HepG2 (cell line): Measurements from ENCODE around the gene RNPS1. TPM values are rescaled to one million over a fixed set of nuclear protein-coding genes. Genes with fewer than 3 reads are reported as not detected.

ENCODE experiments used
- ATAC-seq: fragments of 200-7000 bp; cut with Tn5 transposase; 3 replicates; pipeline ENCODE4 v1.9.1; 2020; ENCODE audit warnings: mild to moderate bottlenecking, moderate library complexity
- BruUV-seq: library from RNA; stranded (reverse); fragments of 400-500 nt; replicated peaks from 2 replicates; lab custom pipeline; 2021; lab: Mats Ljungman, UMichigan
- CTCF ChIA-PET: fragments of 300-600 bp; formaldehyde crosslinking; extraction: SDS; loops from one replicate; lab custom pipeline; 2021; ENCODE audit warnings: low total read pairs, inconsistent platforms, low intra/inter-chr PET ratio; lab: Yijun Ruan, JAX
- POLR2A ChIA-PET: fragments of 350-600 bp; sonication (Branson Sonifier 250); formaldehyde crosslinking; loops from one replicate; lab custom pipeline; 2020; ENCODE audit warnings: antibody characterized with exemption, inconsistent platforms; lab: Yijun Ruan, JAX
- DNase-seq: peaks from one replicate; pipeline ENCODE4 v3.0.0-alpha.2; 2015; ENCODE audit warnings: low spot score
- FAIRE-seq: peaks from 3 replicates; lab custom pipeline; 2011; peaks lifted over from hg19 to GRCh38; lab: Jason Lieb, UNC
- H2AFZ ChIP-seq: one replicate; pipeline ENCODE4 v1.6.1; 2011; ENCODE audit warnings: low read length, inconsistent platforms
- H3K27ac ChIP-seq: fragments of 300-600 bp; 3 replicates; pipeline ENCODE4 v1.8.0; 2011; ENCODE audit warnings: mixed run types, mild to moderate bottlenecking, mixed read lengths, low read length, inconsistent platforms; ENCODE audit not compliant: insufficient read depth; ENCODE audit errors: extremely low read length
- H3K27me3 ChIP-seq, 2 experiments: fragments of 200-600 bp in 1 of 2; 2 replicates in 1 of 2; 3 replicates in 1 of 2; pipeline versions ENCODE4 v1.6.0 to v1.8.0; 2011; ENCODE audit warnings: low read length in 2 of 2, mild to moderate bottlenecking in 2 of 2, moderate library complexity in 2 of 2, inconsistent platforms in 1 of 2; ENCODE audit not compliant: insufficient read depth in 2 of 2, control insufficient read depth in 1 of 2
- H3K36me3 ChIP-seq, 2 experiments: fragments of 200-600 bp in 1 of 2; replicated peaks in 1 of 2; 2 replicates in 1 of 2; 3 replicates in 1 of 2; pipeline versions ENCODE4 v1.5.1 to v1.8.0; 2011; ENCODE audit warnings: low read length in 2 of 2, inconsistent platforms in 1 of 2; ENCODE audit not compliant: insufficient read depth in 2 of 2, control insufficient read depth in 1 of 2
- H3K4me1 ChIP-seq: 2 replicates; pipeline ENCODE4 v1.5.1; 2012; ENCODE audit warnings: low read length, inconsistent platforms; ENCODE audit not compliant: insufficient read depth
- H3K4me2 ChIP-seq: 2 replicates; pipeline ENCODE4 v1.6.0; 2011; ENCODE audit warnings: low read depth, low read length, inconsistent platforms
- H3K4me3 ChIP-seq, 3 experiments: fragments of 200-600 bp in 1 of 3; sonication (generic), shearing (Covaris generic) in 1 of 3; replicated peaks in 1 of 3; 2 replicates each; pipeline ENCODE4 v1.5.1; 2011 to 2016; ENCODE audit warnings: low read length in 3 of 3, inconsistent platforms in 2 of 3, low read depth in 2 of 3, mild to moderate bottlenecking in 2 of 3, control low read depth in 1 of 3, mixed read lengths in 1 of 3; ENCODE audit not compliant: insufficient read depth in 1 of 3
- H3K79me2 ChIP-seq: one replicate; pipeline ENCODE4 v1.6.1; 2011; ENCODE audit warnings: low read length, inconsistent platforms; ENCODE audit not compliant: insufficient read depth
- H3K9ac ChIP-seq: 2 replicates; pipeline ENCODE4 v1.6.0; 2011; ENCODE audit warnings: mild to moderate bottlenecking, low read depth, low read length, inconsistent platforms; ENCODE audit not compliant: insufficient read depth
- H3K9me3 ChIP-seq: 2 replicates; pipeline ENCODE4 v1.5.1; 2012; ENCODE audit warnings: mild to moderate bottlenecking, low read length
- H4K20me1 ChIP-seq: 2 replicates; pipeline ENCODE4 v1.6.0; 2011; ENCODE audit warnings: inconsistent platforms, mild to moderate bottlenecking, low read length, moderate library complexity; ENCODE audit not compliant: insufficient read depth
- AGO1 ChIP-seq: fragments of 200-400 bp; formaldehyde crosslinking; IDR thresholded peaks from 2 replicates; pipeline ENCODE4 v1.6.1; 2017; ENCODE audit warnings: mild to moderate bottlenecking, low read depth, low read length, moderate library complexity; ENCODE audit not compliant: poor library complexity, severe bottlenecking
- AKAP8 ChIP-seq: sonication (generic); formaldehyde crosslinking; IDR thresholded peaks from 2 replicates; pipeline ENCODE4 v1.5.1; 2020; ENCODE audit warnings: mild to moderate bottlenecking, missing genetic modification reagents
- BORCS8-MEF2B ChIP-seq: sonication (generic); formaldehyde crosslinking; IDR thresholded peaks from 2 replicates; pipeline ENCODE4 v1.8.0; 2022; ENCODE audit warnings: mild to moderate bottlenecking, missing genetic modification reagents
- ELF3 ChIP-seq: IDR thresholded peaks from 2 replicates; pipeline ENCODE4 v1.6.1; 2016; ENCODE audit warnings: missing genetic modification reagents, missing compliant biosample characterization
- GABPB1 ChIP-seq: IDR thresholded peaks from 2 replicates; pipeline ENCODE4 v1.6.1; 2016; ENCODE audit warnings: mild to moderate bottlenecking, missing genetic modification reagents, moderate library complexity, missing compliant biosample characterization
- HMG20B ChIP-seq: conservative IDR thresholded peaks from 2 replicates; pipeline ENCODE4 v1.6.1; 2016; ENCODE audit warnings: missing genetic modification reagents, missing compliant biosample characterization
- HOXA7 ChIP-seq: sonication (generic); formaldehyde crosslinking; IDR thresholded peaks from 2 replicates; pipeline ENCODE4 v1.8.1; 2022; ENCODE audit warnings: mild to moderate bottlenecking, missing genetic modification reagents, moderate library complexity
- IRX3 ChIP-seq: sonication (generic); formaldehyde crosslinking; IDR thresholded peaks from 2 replicates; pipeline ENCODE4 v1.8.1; 2023; ENCODE audit warnings: mild to moderate bottlenecking, low read depth, missing genetic modification reagents, borderline replicate concordance
- NPAS2 ChIP-seq: sonication (generic); formaldehyde crosslinking; IDR thresholded peaks from 2 replicates; pipeline ENCODE4 v1.8.0; 2022; ENCODE audit warnings: mild to moderate bottlenecking, missing genetic modification reagents, borderline replicate concordance
- PAWR ChIP-seq: sonication (generic); formaldehyde crosslinking; IDR thresholded peaks from 2 replicates; pipeline ENCODE4 v1.4.0; 2020; ENCODE audit warnings: missing genetic modification reagents, mild to moderate bottlenecking, borderline replicate concordance
- POLR2G ChIP-seq: fragments of 200-400 bp; formaldehyde crosslinking; IDR thresholded peaks from 2 replicates; pipeline ENCODE4 v1.6.1; 2018; ENCODE audit warnings: mild to moderate bottlenecking, low read depth, low read length, moderate library complexity
- RNF2 ChIP-seq: fragments of 450-650 bp; conservative IDR thresholded peaks from 2 replicates; pipeline ENCODE4 v1.6.1; 2016; ENCODE audit warnings: low read depth
- THYN1 ChIP-seq: sonication (generic); formaldehyde crosslinking; IDR thresholded peaks from 2 replicates; pipeline ENCODE4 v1.8.1; 2023; ENCODE audit warnings: low read depth, mild to moderate bottlenecking, moderate library complexity, missing genetic modification reagents, borderline replicate concordance
- ZNF703 ChIP-seq: sonication (generic); formaldehyde crosslinking; IDR thresholded peaks from 2 replicates; pipeline ENCODE4 v1.5.1; 2020; ENCODE audit warnings: missing genetic modification reagents, mild to moderate bottlenecking, moderate library complexity, borderline replicate concordance
- ZNF768 ChIP-seq: sonication (generic); formaldehyde crosslinking; IDR thresholded peaks from 2 replicates; pipeline ENCODE4 v1.4.0; 2020; ENCODE audit warnings: missing genetic modification reagents
- WGBS: methylation state at CpG from one replicate; pipeline ENCODE4 v1.1.6; 2017; ENCODE audit warnings: low lambda C conversion rate; 5-methylcytosine and 5-hydroxymethylcytosine counted together
- in situ Hi-C: cut with HindIII; loops from 2 replicates; pipeline ENCODE4 v1.10.0; 2017; ENCODE audit warnings: low pct_unique_long_range_greater_than_20kb; ENCODE audit not compliant: extremely low pct_ligation_motif_present
- intact Hi-C: fragments of 100-400 bp; cut with micrococcal nuclease; formaldehyde crosslinking; loops from one replicate; pipeline ENCODE4 v1.10.0; 2022; ENCODE audit not compliant: unreplicated experiment
- polyA plus RNA-seq, 8 experiments: library from polyadenylated mRNA; depleted of rRNA in 3 of 8; stranded (reverse) in 7 of 8; unstranded in 1 of 8; fragments of >200 nt; fragmentation: Illumina TruSeq in 4 of 8; extraction: Trizol in 4 of 8; gene quantifications; 2 replicates each; pipeline versions ENCODE4 v1.2.1 to v1.2.3, GENCODE V29; 2011 to 2016; ENCODE audit warnings: low read depth in 4 of 8, missing spikeins in 1 of 8, mixed read lengths in 1 of 8; ENCODE audit not compliant: insufficient read depth in 1 of 8
- total RNA-seq, 5 experiments: library from RNA; depleted of rRNA; stranded (reverse); fragments of >200 nt; fragmentation: Illumina TruSeq; extraction: Trizol; gene quantifications; 2 replicates each; pipeline ENCODE4 v1.2.3, GENCODE V29; 2016; ENCODE audit warnings: low read depth in 1 of 5
- TF ChIP-seq, protein P1 (sequence below): sonication (generic); formaldehyde crosslinking; IDR thresholded peaks from 2 replicates; pipeline ENCODE4 v1.5.0; 2020; ENCODE audit warnings: missing genetic modification reagents
- TF ChIP-seq, protein P2 (sequence below): sonication (generic); formaldehyde crosslinking; IDR thresholded peaks from 2 replicates; pipeline ENCODE4 v1.8.0; 2023; ENCODE audit warnings: mild to moderate bottlenecking, missing genetic modification reagents
- TF ChIP-seq, protein P3 (sequence below): sonication (generic); formaldehyde crosslinking; IDR thresholded peaks from 2 replicates; pipeline ENCODE4 v1.4.0; 2020; ENCODE audit warnings: missing genetic modification reagents

The RNPS1 gene
- total and polyA plus RNA-seq, 2 of the 13 experiments (the other 11 are each of a cell fraction or from before 2014, with no cell fraction given), result 126 to 133 TPM

DNA sequence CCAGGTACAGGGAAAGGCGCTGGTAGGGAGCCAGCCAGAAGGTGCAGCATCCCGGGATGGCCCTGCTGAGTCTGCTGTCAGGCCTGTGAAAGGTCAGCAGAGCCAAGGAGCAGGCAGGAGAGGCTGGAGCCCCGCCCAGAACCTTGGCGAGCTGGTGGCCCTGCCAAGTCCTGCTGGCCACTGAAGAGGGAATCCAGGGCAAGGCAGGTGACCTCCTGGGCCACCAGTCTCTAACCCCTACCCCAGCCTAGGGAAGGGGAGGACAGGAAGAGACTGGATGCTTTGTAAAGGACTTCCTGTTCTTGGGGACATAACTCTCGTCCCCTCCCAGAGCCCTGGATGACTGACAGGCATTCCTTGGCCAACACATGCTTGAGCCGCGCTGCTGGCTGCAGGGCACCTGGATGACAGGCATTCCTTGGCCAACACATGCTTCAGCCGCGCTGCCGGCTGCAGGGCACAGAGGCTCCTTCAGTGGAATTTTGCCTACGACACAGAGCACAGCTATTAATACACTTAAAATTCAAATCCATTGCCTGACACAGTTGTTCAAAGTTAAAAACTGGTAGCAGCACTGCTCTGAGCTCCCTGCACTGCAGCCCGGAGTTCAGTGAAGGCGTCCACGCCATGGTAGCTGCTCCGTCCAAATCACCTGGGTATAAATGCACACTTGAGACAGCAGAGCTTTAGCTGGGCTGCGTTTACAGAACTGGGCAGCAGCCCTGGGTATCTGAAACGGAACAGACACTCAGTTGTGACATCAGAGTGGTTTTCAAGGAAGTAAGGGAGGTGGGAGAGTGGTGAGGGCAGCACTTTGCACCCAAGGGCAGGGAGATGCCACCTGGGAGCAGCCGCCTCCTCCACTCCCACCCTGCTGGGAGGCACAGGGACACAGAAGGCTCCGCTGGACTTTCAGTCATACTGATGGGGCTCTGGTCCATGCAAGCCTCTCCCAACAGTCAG lies 55.3 kb downstream of the RNPS1 start (continued):
- TF ChIP-seq ZNF703 (CRISPR knock-in tag) (no peak), RNF2 (no peak), THYN1 (CRISPR knock-in tag) (no peak), ZNF768 (peak; percentile 33; the same call in 1 of the 2 replicates), NPAS2 (CRISPR knock-in tag) (no peak), HMG20B (CRISPR knock-in tag) (no peak), GABPB1 (CRISPR knock-in tag) (0 out of 2 replicates have a peak, but pooled peaks have one; percentile 6), PAWR (CRISPR knock-in tag) (no peak)
- TF ChIP-seq, protein P1, sequence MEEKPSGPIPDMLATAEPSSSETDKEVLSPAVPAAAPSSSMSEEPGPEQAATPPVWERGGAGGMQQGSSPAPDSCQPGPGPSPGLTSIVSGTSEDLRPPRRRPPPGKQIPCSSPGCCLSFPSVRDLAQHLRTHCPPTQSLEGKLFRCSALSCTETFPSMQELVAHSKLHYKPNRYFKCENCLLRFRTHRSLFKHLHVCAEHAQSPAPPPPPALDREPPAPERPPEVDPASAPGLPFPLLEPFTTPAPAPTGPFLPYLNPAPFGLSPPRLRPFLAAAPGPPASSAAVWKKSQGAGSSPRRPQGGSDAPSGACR (CRISPR knock-in tag), result no peak

DNA sequence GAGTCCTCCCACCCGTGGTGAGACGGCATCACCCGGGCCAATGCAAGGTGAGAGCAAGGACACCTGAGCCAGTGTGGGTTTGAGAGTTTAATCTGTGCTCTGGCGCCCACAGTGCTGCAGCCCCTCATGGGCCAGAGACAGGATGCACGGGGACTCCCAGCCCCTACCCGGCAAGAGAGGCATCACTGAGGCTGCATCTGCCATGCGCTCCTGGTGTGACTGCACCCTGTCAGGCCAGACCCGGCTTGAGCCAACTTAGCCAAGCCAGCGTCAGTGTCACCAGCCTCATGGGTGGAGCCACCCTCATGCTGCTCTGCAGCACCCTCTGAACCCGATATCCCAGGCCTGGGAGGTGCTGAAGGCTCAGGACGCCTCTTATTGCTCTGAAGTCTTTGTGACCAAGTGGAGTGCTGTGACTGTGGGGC lies 56.0 kb downstream of the RNPS1 start:
- Histone ChIP-seq H2AFZ (no peak overlapping the region), H3K27me3 (no peaks in the 10 kb centered on the region; a peak in 1 of 5 replicates), H3K4me3 (no peak overlapping the region), H3K9ac (no peak overlapping the region), H4K20me1 (0 out of 2 replicates have a peak, but pooled peaks cover 3% of the 10 kb centered on the region), H3K9me3 (no peaks in the 10 kb centered on the region), H3K4me2 (no peak overlapping the region), H3K79me2 (peaks cover 20% of the 10 kb centered on the region), H3K27ac (no peak overlapping the region), H3K4me1 (peaks cover 52% of the 10 kb centered on the region), H3K36me3 (peaks cover 4 to 20% of the 10 kb centered on the region in 2 experiments; a peak in 4 of 5 replicates)
- intact Hi-C loops (no loop called here), in situ Hi-C loops (no loop called here)
- FAIRE-seq (no peak), ATAC-seq (no peak), DNase-seq (no peak)
- no TSS peak for BruUV-seq
- POLR2A ChIA-PET, result interaction anchor here (1.3 kb wide), 1 partner anchor 40 kb away, joined by 3 read pairs; the partner anchor contains the start of gene ECI1
- 77% methylated on average over 3 of the region's 11 CpGs for WGBS
- CTCF ChIA-PET, result no interaction called here
- TF ChIP-seq ELF3 (CRISPR knock-in tag) (no peak), BORCS8-MEF2B (CRISPR knock-in tag) (0 out of 2 replicates have a peak, but pooled peaks have one; percentile 41), IRX3 (no peak), AKAP8 (CRISPR knock-in tag) (peak; percentile 76; the same call in 1 of the 2 replicates), POLR2G (peak; percentile 58; the same call in 1 of the 2 replicates), GABPB1 (CRISPR knock-in tag) (0 out of 2 replicates have a peak, but pooled peaks have one; percentile 2), HOXA7 (CRISPR knock-in tag) (no peak), AGO1 (peak; percentile 27)
- TF ChIP-seq, protein P2, sequence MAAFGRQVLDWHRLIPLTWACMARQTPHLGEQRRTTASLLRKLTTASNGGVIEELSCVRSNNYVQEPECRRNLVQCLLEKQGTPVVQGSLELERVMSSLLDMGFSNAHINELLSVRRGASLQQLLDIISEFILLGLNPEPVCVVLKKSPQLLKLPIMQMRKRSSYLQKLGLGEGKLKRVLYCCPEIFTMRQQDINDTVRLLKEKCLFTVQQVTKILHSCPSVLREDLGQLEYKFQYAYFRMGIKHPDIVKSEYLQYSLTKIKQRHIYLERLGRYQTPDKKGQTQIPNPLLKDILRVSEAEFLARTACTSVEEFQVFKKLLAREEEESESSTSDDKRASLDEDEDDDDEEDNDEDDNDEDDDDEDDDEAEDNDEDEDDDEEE (CRISPR knock-in tag), result no peak
- TF ChIP-seq, protein P3, sequence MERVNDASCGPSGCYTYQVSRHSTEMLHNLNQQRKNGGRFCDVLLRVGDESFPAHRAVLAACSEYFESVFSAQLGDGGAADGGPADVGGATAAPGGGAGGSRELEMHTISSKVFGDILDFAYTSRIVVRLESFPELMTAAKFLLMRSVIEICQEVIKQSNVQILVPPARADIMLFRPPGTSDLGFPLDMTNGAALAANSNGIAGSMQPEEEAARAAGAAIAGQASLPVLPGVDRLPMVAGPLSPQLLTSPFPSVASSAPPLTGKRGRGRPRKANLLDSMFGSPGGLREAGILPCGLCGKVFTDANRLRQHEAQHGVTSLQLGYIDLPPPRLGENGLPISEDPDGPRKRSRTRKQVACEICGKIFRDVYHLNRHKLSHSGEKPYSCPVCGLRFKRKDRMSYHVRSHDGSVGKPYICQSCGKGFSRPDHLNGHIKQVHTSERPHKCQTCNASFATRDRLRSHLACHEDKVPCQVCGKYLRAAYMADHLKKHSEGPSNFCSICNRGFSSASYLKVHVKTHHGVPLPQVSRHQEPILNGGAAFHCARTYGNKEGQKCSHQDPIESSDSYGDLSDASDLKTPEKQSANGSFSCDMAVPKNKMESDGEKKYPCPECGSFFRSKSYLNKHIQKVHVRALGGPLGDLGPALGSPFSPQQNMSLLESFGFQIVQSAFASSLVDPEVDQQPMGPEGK, result no peak
